ENCODE measurements around the gene AQP3. TPM values are rescaled to one million over a fixed set of nuclear protein-coding genes. Genes with fewer than 3 reads are reported as not detected.
A peak's percentile ranks its signal among the peaks of the same experiment; 100 is the strongest.
"Not testable (repeated sequence)": the region's sequence is repeated elsewhere in the genome, so short reads cannot be mapped to it uniquely, and the experiment has no call there.

The AQP3 gene
- total and polyA plus RNA-seq, 7 donors: 1.6 to 13.6 (median 4.4) TPM

DNA sequence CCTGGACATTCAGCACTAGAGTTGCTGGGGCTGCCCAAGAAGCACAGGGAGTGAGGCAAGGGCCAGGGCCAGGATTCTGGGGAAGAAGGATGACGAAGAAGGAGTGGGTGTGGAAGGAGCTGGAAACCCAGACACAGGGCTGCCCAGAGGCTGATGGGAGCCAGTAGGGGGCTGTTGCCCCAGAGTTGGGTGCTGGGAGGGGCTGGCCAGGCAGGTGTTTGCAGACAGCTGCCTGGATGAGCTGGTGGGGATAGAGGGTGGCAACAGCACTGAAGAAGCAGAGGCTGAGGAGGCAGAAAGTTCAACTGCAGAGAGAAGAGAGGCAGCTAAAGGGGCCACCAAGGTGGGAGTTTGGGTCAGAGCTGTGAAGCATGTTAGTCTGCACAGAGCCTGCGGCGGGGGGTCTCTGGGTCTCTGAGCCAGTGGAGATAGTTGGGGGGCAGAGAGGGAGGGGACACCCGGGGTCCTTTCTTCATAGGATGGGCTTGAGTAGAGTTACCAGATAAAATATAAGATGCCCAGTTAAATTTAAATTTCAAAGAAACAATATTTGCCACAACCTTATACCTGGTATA lies 42.5 kb downstream of the AQP3 start:
- Histone ChIP-seq H3K36me3 (no peaks in the 10 kb centered on the region), H3K9me3 (no peaks in the 10 kb centered on the region), H3K4me3 (no peak overlapping the region), H3K4me1 (no peaks in the 10 kb centered on the region), H3K27ac (no peak overlapping the region), H3K27me3 (no peaks in the 10 kb centered on the region)
- intact Hi-C loops (cut with DNase I): no loop called here
- no peak for TF ChIP-seq POLR2AphosphoS5 (IDR thresholded peaks at IDR 0.05)
- TF ChIP-seq EP300 (IDR thresholded peaks at IDR 0.05): no peak
- TF ChIP-seq, protein P1, sequence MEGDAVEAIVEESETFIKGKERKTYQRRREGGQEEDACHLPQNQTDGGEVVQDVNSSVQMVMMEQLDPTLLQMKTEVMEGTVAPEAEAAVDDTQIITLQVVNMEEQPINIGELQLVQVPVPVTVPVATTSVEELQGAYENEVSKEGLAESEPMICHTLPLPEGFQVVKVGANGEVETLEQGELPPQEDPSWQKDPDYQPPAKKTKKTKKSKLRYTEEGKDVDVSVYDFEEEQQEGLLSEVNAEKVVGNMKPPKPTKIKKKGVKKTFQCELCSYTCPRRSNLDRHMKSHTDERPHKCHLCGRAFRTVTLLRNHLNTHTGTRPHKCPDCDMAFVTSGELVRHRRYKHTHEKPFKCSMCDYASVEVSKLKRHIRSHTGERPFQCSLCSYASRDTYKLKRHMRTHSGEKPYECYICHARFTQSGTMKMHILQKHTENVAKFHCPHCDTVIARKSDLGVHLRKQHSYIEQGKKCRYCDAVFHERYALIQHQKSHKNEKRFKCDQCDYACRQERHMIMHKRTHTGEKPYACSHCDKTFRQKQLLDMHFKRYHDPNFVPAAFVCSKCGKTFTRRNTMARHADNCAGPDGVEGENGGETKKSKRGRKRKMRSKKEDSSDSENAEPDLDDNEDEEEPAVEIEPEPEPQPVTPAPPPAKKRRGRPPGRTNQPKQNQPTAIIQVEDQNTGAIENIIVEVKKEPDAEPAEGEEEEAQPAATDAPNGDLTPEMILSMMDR (IDR thresholded peaks at IDR 0.05): no peak
- no peak for TF ChIP-seq POLR2A (IDR thresholded peaks at IDR 0.05)
- DNase-seq: no peak
- WGBS, 2 donors: 84 to 92% methylated on average over 4 of the region's 4 CpGs

DNA sequence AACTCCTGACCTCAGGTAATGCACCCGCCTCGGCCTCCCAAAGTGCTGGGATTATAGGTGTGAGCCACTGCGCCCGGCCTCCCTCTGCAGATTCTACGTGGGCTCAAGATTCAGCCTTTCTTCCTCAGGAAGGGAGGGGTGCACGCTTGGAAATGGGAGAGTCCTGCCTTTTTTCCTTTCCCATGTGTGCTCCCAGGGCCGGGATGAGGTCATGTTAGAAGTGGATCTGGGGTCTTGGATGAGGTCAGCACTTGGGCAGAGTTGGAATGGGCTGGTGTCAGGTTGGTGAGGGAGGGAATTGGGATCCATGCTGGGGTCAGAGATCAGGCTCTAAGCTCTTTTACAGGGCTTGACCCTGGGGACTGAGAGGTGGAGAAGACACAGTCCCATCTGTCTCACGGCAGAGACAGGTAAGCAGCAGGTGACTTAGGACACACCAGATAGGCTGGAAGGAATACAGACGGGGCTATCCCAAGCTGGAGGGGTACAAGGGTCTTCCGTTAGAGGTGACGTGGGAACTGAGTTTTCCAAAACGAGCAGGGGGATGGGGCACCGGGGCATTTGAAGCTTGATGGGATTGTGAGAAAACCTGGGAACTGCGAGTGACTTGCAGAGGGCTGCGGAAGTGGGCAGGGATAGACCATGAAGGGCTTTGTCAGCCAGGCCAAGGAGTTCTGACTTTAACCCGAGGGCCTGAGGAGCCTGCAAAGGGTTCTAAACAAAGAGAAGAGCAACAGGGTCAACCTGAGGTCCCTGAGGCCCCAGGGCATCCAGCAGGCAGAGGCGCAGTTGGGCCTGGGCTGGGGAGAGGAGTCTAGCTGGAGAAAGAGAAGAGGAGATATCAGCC lies 43.2 kb downstream of the AQP3 start:
- Histone ChIP-seq H3K27me3 (no peaks in the 10 kb centered on the region), H3K36me3 (no peaks in the 10 kb centered on the region), H3K4me1 (no peaks in the 10 kb centered on the region), H3K27ac (no peak overlapping the region), H3K4me3 (no peak overlapping the region), H3K9me3 (no peaks in the 10 kb centered on the region)
- intact Hi-C loops (cut with DNase I): no loop called here
- TF ChIP-seq POLR2A (IDR thresholded peaks at IDR 0.05) (no peak), EP300 (IDR thresholded peaks at IDR 0.05) (no peak), POLR2AphosphoS5 (IDR thresholded peaks at IDR 0.05) (no peak)
- TF ChIP-seq, protein P1 (IDR thresholded peaks at IDR 0.05): no peak
- WGBS, 2 donors: 85 to 87% methylated on average over 17 of the region's 17 CpGs
- DNase-seq: no peak

DNA sequence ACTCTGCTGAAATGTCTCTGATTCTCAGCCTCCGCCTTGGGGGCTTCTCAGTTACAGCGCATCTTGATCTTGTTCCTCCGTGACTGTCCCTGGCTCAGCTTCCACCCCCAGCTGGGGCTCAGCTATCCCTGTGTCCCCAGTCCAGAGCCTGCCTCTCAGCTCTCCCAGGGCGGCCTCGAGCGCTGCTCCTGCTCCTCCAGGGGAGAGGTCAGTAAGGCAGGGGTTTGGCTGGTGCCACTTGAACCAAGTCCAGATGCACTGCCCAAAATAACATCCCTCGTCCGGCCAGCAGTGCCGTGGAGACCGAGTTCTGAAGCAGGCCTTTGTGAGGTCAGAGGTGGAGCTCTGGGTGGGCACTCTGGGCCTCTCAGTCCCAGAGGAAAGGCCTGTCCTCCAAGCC lies 45.0 kb downstream of the AQP3 start, which contains the start of gene AQP7:
Gene AQP7 (minus strand): TSS at position 198 of the 400 bp plus-strand sequence. CDS start 1,306 bp downstream, outside the sequence.
- intact Hi-C loops (cut with DNase I); H3K4me1 ChIP-seq; H3K27me3 ChIP-seq; H3K36me3 ChIP-seq; H3K4me3 ChIP-seq; H3K9me3 ChIP-seq: not testable (repeated sequence)
- DNase-seq: peak; percentile 58
- H3K27ac ChIP-seq: peak within 1 kb of the TSS in 1 of 4 donors; percentile 38
- WGBS, 2 donors: 86 to 88% methylated on average over 10 of the region's 10 CpGs

DNA sequence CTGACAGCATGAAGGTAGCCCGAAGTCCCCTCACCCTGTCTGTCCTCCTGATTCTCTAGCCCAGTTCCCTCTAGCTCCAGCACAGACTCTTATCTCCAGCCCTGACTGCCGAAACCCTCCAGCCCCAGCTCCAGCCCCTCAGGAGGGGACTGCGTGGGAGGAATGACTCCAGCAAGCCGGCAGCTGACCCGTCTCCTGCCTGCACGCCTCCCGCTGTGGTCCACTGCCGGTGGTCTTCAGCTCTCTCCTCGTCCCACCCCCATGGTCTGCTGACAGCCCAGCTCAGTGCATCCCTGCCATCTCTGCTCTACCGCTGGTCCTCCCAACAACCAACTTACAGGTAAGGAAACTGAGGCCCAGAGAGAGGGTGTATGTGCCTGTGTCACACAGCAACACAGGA lies 45.6 kb downstream of the AQP3 start:
- H3K9me3 ChIP-seq; H3K27ac ChIP-seq; intact Hi-C loops (cut with DNase I); H3K27me3 ChIP-seq; H3K4me1 ChIP-seq; H3K36me3 ChIP-seq; H3K4me3 ChIP-seq: not testable (repeated sequence)
- DNase-seq: peak; percentile 34
- WGBS, 2 donors: 82 to 88% methylated on average over 9 to 10 of the region's 10 CpGs

DNA sequence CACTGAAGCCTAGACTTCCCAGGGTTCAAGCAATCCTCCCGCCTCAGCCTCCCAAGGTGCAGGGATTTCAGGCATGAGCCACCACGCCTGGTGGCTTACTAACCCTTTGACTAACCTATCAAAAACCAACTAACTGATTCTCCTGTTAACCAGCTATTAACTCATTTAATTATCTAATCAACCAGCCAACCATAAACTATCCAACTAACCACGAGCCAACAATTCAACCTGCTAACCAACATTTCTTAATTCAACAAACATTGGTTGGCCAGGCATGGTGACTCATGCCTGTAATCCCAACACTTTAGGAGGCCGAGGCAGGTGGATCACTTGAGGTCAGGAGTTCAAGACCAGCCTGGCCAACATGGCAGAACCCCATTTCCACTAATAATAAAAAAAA lies 48.3 kb downstream of the AQP3 start:
- H3K4me1 ChIP-seq; H3K27me3 ChIP-seq; intact Hi-C loops (cut with DNase I); H3K9me3 ChIP-seq; DNase-seq; H3K27ac ChIP-seq; H3K36me3 ChIP-seq; H3K4me3 ChIP-seq: not testable (repeated sequence)
- WGBS, 2 donors: 78 to 88% methylated on average over 4 of the region's 4 CpGs

DNA sequence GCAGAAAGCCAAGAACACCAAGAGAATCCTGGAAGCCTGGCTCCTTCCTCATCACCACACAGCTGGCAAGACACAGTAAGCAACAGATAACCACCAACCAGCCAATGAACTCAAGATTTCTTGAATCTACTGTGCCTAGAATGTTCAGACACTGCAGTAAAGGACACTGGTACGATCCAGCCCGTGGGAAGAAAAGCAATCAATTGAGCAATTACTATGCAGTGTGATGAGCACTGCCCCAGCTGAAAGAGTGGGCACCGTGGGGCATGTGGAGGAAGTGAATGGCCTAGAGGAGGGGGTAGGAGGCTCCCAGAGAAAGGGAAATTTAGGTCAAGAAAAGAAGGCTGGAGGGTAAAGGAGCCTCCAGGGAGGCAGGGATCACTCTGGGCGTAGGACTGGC lies 49.6 kb downstream of the AQP3 start:
- DNase-seq; H3K4me3 ChIP-seq; H3K27me3 ChIP-seq; H3K9me3 ChIP-seq; H3K27ac ChIP-seq; H3K36me3 ChIP-seq; intact Hi-C loops (cut with DNase I); H3K4me1 ChIP-seq: not testable (repeated sequence)
- 72 to 78% methylated on average over 3 of the region's 4 CpGs for WGBS, 2 donors

DNA sequence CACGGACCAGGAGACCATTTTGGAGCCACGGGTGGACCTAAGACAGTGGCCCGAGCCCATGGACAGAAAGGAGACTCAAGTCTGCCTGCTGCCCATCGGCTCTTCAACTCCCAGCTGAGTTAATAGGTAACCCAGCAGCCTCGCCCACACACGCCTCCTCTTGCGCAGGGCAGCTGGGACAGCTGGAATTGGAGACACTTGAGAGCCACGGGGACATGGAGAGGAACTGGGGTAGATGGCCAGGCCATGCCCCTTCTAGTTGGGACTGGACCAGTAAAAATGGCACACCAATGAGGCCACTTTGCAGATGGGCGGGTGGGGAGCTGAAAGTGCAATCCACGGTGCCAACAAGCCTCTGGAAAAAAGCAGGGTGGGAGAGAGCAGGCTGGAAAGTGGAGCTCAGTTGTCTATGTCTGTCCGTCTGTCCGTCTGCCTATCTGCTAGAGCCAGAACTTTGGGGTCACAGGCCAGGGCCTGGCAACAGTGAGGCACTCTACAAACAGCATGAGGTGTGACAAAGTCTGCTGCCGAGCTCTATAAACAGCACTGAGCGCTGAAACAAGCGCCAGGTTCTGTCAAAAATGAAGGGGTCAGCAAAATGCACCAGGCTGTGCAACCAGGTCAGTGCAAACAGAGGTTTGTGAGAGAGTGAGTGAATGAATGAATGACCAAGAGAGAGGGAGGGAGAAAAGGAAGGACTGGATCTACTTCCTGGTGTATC lies 52.1 kb downstream of the AQP3 start:
- DNase-seq; H3K36me3 ChIP-seq; intact Hi-C loops (cut with DNase I); H3K4me3 ChIP-seq; H3K9me3 ChIP-seq; H3K27ac ChIP-seq; H3K27me3 ChIP-seq: not testable (repeated sequence)
- H3K4me1 ChIP-seq: peaks cover 0 to 14% (median 12%) of the 10 kb centered on the region in 4 donors
- 30 to 75% methylated on average over 15 of the region's 15 CpGs for WGBS, 2 donors

DNA sequence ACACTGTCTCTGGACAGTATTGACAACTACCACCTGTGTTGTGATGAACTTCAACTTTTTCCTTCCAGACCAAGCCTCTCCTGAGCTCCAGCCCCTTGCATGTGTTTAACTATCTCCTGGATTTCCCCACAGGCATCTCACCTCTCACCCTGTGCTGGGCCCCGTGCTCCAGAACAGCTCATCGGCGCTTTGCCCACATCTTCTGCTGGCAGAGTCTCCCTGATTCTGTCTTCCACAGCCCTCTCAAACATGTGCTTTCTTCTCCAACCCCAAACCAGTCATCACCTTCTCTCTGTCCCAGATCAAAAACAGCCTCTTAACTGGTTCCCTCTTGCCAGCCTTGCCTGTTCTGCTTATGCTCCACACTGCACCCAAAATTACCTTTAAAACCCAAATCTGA lies 53.4 kb downstream of the AQP3 start:
- 70 to 80% methylated on average over 3 of the region's 3 CpGs for WGBS, 2 donors
- H3K27ac ChIP-seq: peak overlapping the region in 1 of 4 donors; percentile 32
- H3K27me3 ChIP-seq; H3K9me3 ChIP-seq; DNase-seq; H3K4me3 ChIP-seq; intact Hi-C loops (cut with DNase I); H3K36me3 ChIP-seq: not testable (repeated sequence)
- H3K4me1 ChIP-seq: peaks cover 0 to 14% (median 12%) of the 10 kb centered on the region in 4 donors
